SK-N-SH (cell line): ENCODE data around the gene RAI14. TPM values are rescaled to one million over a fixed set of nuclear protein-coding genes. Genes with fewer than 3 reads are reported as not detected.
A peak's percentile ranks its signal among the peaks of the same experiment; 100 is the strongest.

Experiments
- CTCF ChIA-PET: fragments of 300-600, 350-600 bp; formaldehyde crosslinking; extraction: SDS; loops from one replicate; lab custom pipeline; 2021; lab: Yijun Ruan, JAX
- POLR2A ChIA-PET: fragments of 350-600 bp; sonication (Branson Sonifier 250); formaldehyde crosslinking; extraction: SDS; loops from one replicate; lab custom pipeline; 2020; ENCODE audit warnings: antibody characterized with exemption, inconsistent platforms; lab: Yijun Ruan, JAX
- DNase-seq: peaks from one replicate; pipeline ENCODE4 v3.0.0; 2012
- H2AFZ ChIP-seq: fragments of 200-600 bp; sonication (generic); 2 replicates; pipeline ENCODE4 v1.8.1; 2016; ENCODE audit warnings: antibody characterized with exemption, mild to moderate bottlenecking, low read depth
- H3F3A ChIP-seq: fragments of 200-600 bp; sonication (generic); replicated peaks from 2 replicates; pipeline ENCODE3; 2016; ENCODE audit warnings: antibody characterized with exemption, mild to moderate bottlenecking; ENCODE audit not compliant: insufficient read depth
- H3K27ac ChIP-seq, 2 experiments: fragments of 200-500 bp in 1 of 2; fragments of 200-600 bp in 1 of 2; sonication (Bioruptor generic) in 1 of 2; sonication (generic), shearing (Covaris generic) in 1 of 2; 2 replicates each; pipeline versions ENCODE4 v1.5.1 to v1.6.1; 2014 to 2016; ENCODE audit warnings: low read depth in 2 of 2, inconsistent platforms in 1 of 2, low read length in 1 of 2, mild to moderate bottlenecking in 1 of 2, mixed read lengths in 1 of 2
- H3K27me3 ChIP-seq: fragments of 200-600 bp; sonication (generic), shearing (Covaris generic); 2 replicates; pipeline ENCODE4 v1.6.1; 2016; ENCODE audit warnings: mixed run types; ENCODE audit not compliant: insufficient read depth
- H3K36me3 ChIP-seq, 2 experiments: fragments of 200-500 bp in 1 of 2; fragments of 200-600 bp in 1 of 2; sonication (Bioruptor generic) in 1 of 2; sonication (generic) in 1 of 2; replicated peaks in 1 of 2; 2 replicates each; pipeline versions ENCODE3 to v1.5.1; 2014 to 2016; ENCODE audit warnings: low read length in 1 of 2, mild to moderate bottlenecking in 1 of 2; ENCODE audit not compliant: insufficient read depth in 2 of 2, control insufficient read depth in 1 of 2
- H3K4me1 ChIP-seq, 2 experiments: fragments of 200-500 bp in 1 of 2; fragments of 200-600 bp in 1 of 2; sonication (Bioruptor generic) in 1 of 2; sonication (generic), shearing (Covaris generic) in 1 of 2; 2 replicates each; pipeline versions ENCODE4 v1.5.1 to v1.6.1; 2014 to 2016; ENCODE audit warnings: low read depth in 1 of 2, low read length in 1 of 2, mixed run types in 1 of 2; ENCODE audit not compliant: insufficient read depth in 2 of 2, control insufficient read depth in 1 of 2
- H3K4me2 ChIP-seq: fragments of 200-600 bp; sonication (generic), shearing (Covaris generic); 2 replicates; pipeline ENCODE4 v1.6.1; 2017; ENCODE audit warnings: mixed run types
- H3K4me3 ChIP-seq, 2 experiments: fragments of 200-500 bp in 1 of 2; fragments of 200-600 bp in 1 of 2; sonication (Bioruptor generic) in 1 of 2; sonication (generic), shearing (Covaris generic) in 1 of 2; 2 replicates each; pipeline versions ENCODE4 v1.5.1 to v1.8.1; 2014 to 2016; ENCODE audit warnings: low read depth in 2 of 2, inconsistent platforms in 1 of 2, low read length in 1 of 2, mild to moderate bottlenecking in 1 of 2, mixed read lengths in 1 of 2, moderate library complexity in 1 of 2
- H3K79me2 ChIP-seq: fragments of 200-600 bp; sonication (generic); 2 replicates; pipeline ENCODE4 v1.8.1; 2017; ENCODE audit warnings: mild to moderate bottlenecking; ENCODE audit not compliant: insufficient read depth
- H3K9ac ChIP-seq: fragments of 200-600 bp; sonication (generic); 2 replicates; pipeline ENCODE4 v1.6.1; 2017; ENCODE audit warnings: mixed run types
- H3K9me2 ChIP-seq: fragments of 200-600 bp; sonication (generic); 2 replicates; pipeline ENCODE4 v1.6.1; 2017; ENCODE audit warnings: mixed run types
- H3K9me3 ChIP-seq: fragments of 200-600 bp; sonication (generic); 2 replicates; pipeline ENCODE4 v1.6.1; 2017; ENCODE audit warnings: mixed run types, mild to moderate bottlenecking, moderate library complexity
- H4K20me1 ChIP-seq: fragments of 200-600 bp; sonication (generic); 2 replicates; pipeline ENCODE4 v1.6.1; 2017; ENCODE audit warnings: mild to moderate bottlenecking, mixed run types; ENCODE audit not compliant: insufficient read depth
- CHD2 ChIP-seq: fragments of 150-350 bp; IDR thresholded peaks from 2 replicates; pipeline ENCODE4 v1.6.1; 2018; ENCODE audit warnings: low read length; ENCODE audit not compliant: partially characterized antibody
- ELF1 ChIP-seq: IDR thresholded peaks from 2 replicates; pipeline ENCODE4 v1.4.0; 2012
- EP300 ChIP-seq, 2 experiments: IDR thresholded peaks; 2 replicates each; pipeline versions ENCODE4 v1.4.0 to v1.6.1; 2012; ENCODE audit warnings: borderline replicate concordance in 1 of 2, low read depth in 1 of 2, low read length in 1 of 2
- FOSL2 ChIP-seq: IDR thresholded peaks from 2 replicates; pipeline ENCODE4 v1.4.0; 2012; ENCODE audit warnings: low read depth, mild to moderate bottlenecking, moderate library complexity, borderline replicate concordance
- FOXJ3 ChIP-seq: sonication (generic); formaldehyde crosslinking; IDR thresholded peaks from 2 replicates; pipeline ENCODE4 v1.5.1; 2020; ENCODE audit warnings: mild to moderate bottlenecking, missing genetic modification reagents
- FOXM1 ChIP-seq: IDR thresholded peaks from 2 replicates; pipeline ENCODE4 v1.4.0; 2012; ENCODE audit warnings: low read depth, mild to moderate bottlenecking
- GABPA ChIP-seq: IDR thresholded peaks from 2 replicates; pipeline ENCODE4 v1.4.0; 2012; ENCODE audit warnings: low read depth, mild to moderate bottlenecking
- IRF3 ChIP-seq: fragments of 150-350 bp; IDR thresholded peaks from 2 replicates; pipeline ENCODE4 v1.6.1; 2016; ENCODE audit warnings: mild to moderate bottlenecking, low read depth, low read length
- JUND ChIP-seq: IDR thresholded peaks from 2 replicates; pipeline ENCODE4 v1.4.0; 2012
- MXI1 ChIP-seq: IDR thresholded peaks from 2 replicates; pipeline ENCODE4 v1.6.1; 2012; ENCODE audit warnings: mild to moderate bottlenecking, low read depth, low read length, improper control_type of control experiment
- NFIC ChIP-seq: IDR thresholded peaks from 2 replicates; pipeline ENCODE4 v1.4.0; 2012; ENCODE audit warnings: borderline replicate concordance
- PBX3 ChIP-seq: IDR thresholded peaks from 2 replicates; pipeline ENCODE4; 2012
- POLR2AphosphoS5 ChIP-seq: IDR thresholded peaks from 2 replicates; pipeline ENCODE4 v1.6.1; 2012; ENCODE audit warnings: low read depth, low read length
- RAD21 ChIP-seq: IDR thresholded peaks from 2 replicates; pipeline ENCODE4 v1.6.1; 2012; ENCODE audit warnings: mild to moderate bottlenecking, low read length
- RCOR1 ChIP-seq: fragments of 150-350 bp; IDR thresholded peaks from 2 replicates; pipeline ENCODE4 v1.6.1; 2017; ENCODE audit warnings: antibody characterized with exemption, low read length
- REST ChIP-seq: IDR thresholded peaks from 2 replicates; pipeline ENCODE4 v1.6.1; 2012; ENCODE audit warnings: mild to moderate bottlenecking, low read depth, low read length, moderate library complexity
- SIN3A ChIP-seq: IDR thresholded peaks from 2 replicates; pipeline ENCODE4 v1.6.1; 2012; ENCODE audit warnings: low read depth, mild to moderate bottlenecking, low read length, moderate library complexity, borderline replicate concordance
- TAF1 ChIP-seq: IDR thresholded peaks from 2 replicates; pipeline ENCODE4 v1.6.1; 2012; ENCODE audit warnings: low read depth, mild to moderate bottlenecking, low read length, moderate library complexity, borderline replicate concordance
- TCF12 ChIP-seq: IDR thresholded peaks from 2 replicates; pipeline ENCODE4 v1.4.0; 2012
- TEAD4 ChIP-seq: IDR thresholded peaks from 2 replicates; pipeline ENCODE4 v1.4.0; 2012; ENCODE audit warnings: mild to moderate bottlenecking, borderline replicate concordance; ENCODE audit not compliant: insufficient read depth
- USF1 ChIP-seq: IDR thresholded peaks from 2 replicates; pipeline ENCODE4 v1.4.0; 2012; ENCODE audit warnings: low read depth, borderline replicate concordance
- USF2 ChIP-seq: fragments of 150-350 bp; IDR thresholded peaks from 2 replicates; pipeline ENCODE4 v1.6.1; 2017; ENCODE audit warnings: antibody characterized with exemption, low read length, low read depth, borderline replicate concordance
- YY1 ChIP-seq: IDR thresholded peaks from 2 replicates; pipeline ENCODE4 v1.4.0; 2012; ENCODE audit warnings: low read depth, mild to moderate bottlenecking
- ZBTB33 ChIP-seq: IDR thresholded peaks from 2 replicates; pipeline ENCODE4 v1.4.0; 2012; ENCODE audit warnings: low read depth, borderline replicate concordance
- WGBS: methylation state at CpG from one replicate; pipeline ENCODE4 v1.1.6; 2017; ENCODE audit warnings: low lambda C conversion rate; 5-methylcytosine and 5-hydroxymethylcytosine counted together
- polyA plus RNA-seq, 3 experiments: library from polyadenylated mRNA; depleted of rRNA; stranded (reverse); fragments of >200 nt; gene quantifications; 2 replicates each; pipeline ENCODE4 v1.2.3, GENCODE V29; 2012

RAI14 gene
- polyA plus RNA-seq, 1 of the 3 experiments (the other 2 are of a cell fraction), result 53.2 TPM

- ChIA-PET CTCF (no interaction called here), POLR2A (no interaction called here)
- no peaks in the 10 kb centered on the region for H3K36me3 ChIP-seq
- H3K9me2 ChIP-seq, result no peaks in the 10 kb centered on the region
- H4K20me1 ChIP-seq, result no peaks in the 10 kb centered on the region
- no peaks in the 10 kb centered on the region for H3K79me2 ChIP-seq
- H3K27ac ChIP-seq, result peak overlapping the region; percentile 80 to 98; a peak in 3 of 4 replicates
- H3F3A ChIP-seq, result peaks cover 36% of the 10 kb centered on the region
- no peak for DNase-seq
- H3K9ac ChIP-seq, result peak overlapping the region; percentile 72
- H3K4me3 ChIP-seq, result peak overlapping the region in 1 of 2 experiments; percentile 18; a peak in 1 of 4 replicates
- no peaks in the 10 kb centered on the region for H3K27me3 ChIP-seq
- no peaks in the 10 kb centered on the region for H3K9me3 ChIP-seq
- 0% methylated on average over 3 of the region's 3 CpGs for WGBS
- H3K4me1 ChIP-seq, result peaks cover 0 to 23% of the 10 kb centered on the region in 2 experiments; a peak in 2 of 4 replicates
- H3K4me2 ChIP-seq, result peak overlapping the region; percentile 48
- H2AFZ ChIP-seq, result peak overlapping the region; percentile 57
- TF ChIP-seq CHD2 (no peak), TAF1 (no peak), FOXM1 (peak; percentile 47), NFIC (peak; percentile 93), GABPA (no peak), USF2 (no peak), ELF1 (peak; percentile 53; the same call in 1 of the 2 replicates), RCOR1 (no peak), EP300 (IDR thresholded peaks at IDR 0.05; ENCODE audit: borderline replicate concordance in 1 of 2, low read depth in 1 of 2, low read length in 1 of 2) (peak; percentile 56 to 75; a peak in 3 of 4 replicates), USF1 (no peak), POLR2AphosphoS5 (no peak; the same call in 1 of the 2 replicates), RAD21 (no peak), ZBTB33 (no peak), TCF12 (peak; percentile 77), REST (0 out of 2 replicates have a peak, but pooled peaks have one; percentile 20), PBX3 (peak; percentile 88), IRF3 (no peak), JUND (peak; percentile 88), SIN3A (no peak), YY1 (no peak), MXI1 (no peak), TEAD4 (peak; percentile 69; the same call in 1 of the 2 replicates), FOSL2 (peak; percentile 92), FOXJ3 (no peak)
Observed at GRCh38 chr5:34608859-34609648, 47.1 kb upstream of the RAI14 start.
